22Rv1 (cell line): ENCODE data around the gene DKK3.

Experiments
- H3K27ac ChIP-seq: fragments of 450-650 bp; 2 replicates; pipeline ENCODE4 v1.5.1; 2017
- ZFX ChIP-seq: fragments of 450-650 bp; IDR thresholded peaks from 2 replicates; pipeline ENCODE4 v1.6.1; 2017; ENCODE audit warnings: antibody characterized with exemption, borderline replicate concordance
- TF ChIP-seq, protein P1 (sequence below): fragments of 450-650 bp; IDR thresholded peaks from 2 replicates; pipeline ENCODE4 v1.5.1; 2017; ENCODE audit warnings: mild to moderate bottlenecking

DKK3 gene

DNA sequence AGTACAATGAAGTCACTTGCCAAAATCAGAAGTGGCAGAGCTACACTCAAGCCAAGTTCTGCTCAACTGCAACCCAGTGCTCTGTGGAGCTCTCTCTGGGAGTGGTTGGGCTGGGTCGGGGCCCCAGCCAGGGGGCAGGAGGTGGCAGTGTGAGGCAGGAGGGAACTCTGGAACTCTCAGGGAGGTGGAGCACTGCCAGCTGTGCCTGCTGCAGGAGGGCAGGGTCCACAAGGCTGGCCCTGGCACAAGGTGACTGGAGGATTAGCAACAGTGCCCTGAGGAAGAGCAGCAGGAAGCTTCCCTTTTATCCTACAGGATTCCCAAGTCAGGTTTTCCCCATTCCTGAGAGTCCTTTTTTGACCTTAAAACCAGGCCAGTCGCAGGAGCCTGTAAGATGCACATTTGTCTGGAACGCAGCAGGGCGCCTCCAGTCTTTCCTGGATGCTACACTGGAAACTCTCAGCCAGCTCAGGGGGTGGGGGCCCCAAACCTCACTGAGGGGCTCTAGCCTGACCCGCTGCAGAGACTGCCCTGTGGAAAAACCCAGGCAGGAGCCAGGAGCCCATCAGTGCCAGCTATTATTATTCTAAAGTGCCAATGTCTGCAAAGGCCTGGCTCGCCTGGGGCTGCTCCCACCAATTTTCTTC, 31.8 kb downstream of the DKK3 start:
- H3K27ac ChIP-seq: no peak overlapping the region
- no peak for TF ChIP-seq ZFX
- TF ChIP-seq, protein P1, sequence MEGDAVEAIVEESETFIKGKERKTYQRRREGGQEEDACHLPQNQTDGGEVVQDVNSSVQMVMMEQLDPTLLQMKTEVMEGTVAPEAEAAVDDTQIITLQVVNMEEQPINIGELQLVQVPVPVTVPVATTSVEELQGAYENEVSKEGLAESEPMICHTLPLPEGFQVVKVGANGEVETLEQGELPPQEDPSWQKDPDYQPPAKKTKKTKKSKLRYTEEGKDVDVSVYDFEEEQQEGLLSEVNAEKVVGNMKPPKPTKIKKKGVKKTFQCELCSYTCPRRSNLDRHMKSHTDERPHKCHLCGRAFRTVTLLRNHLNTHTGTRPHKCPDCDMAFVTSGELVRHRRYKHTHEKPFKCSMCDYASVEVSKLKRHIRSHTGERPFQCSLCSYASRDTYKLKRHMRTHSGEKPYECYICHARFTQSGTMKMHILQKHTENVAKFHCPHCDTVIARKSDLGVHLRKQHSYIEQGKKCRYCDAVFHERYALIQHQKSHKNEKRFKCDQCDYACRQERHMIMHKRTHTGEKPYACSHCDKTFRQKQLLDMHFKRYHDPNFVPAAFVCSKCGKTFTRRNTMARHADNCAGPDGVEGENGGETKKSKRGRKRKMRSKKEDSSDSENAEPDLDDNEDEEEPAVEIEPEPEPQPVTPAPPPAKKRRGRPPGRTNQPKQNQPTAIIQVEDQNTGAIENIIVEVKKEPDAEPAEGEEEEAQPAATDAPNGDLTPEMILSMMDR: no peak

DNA sequence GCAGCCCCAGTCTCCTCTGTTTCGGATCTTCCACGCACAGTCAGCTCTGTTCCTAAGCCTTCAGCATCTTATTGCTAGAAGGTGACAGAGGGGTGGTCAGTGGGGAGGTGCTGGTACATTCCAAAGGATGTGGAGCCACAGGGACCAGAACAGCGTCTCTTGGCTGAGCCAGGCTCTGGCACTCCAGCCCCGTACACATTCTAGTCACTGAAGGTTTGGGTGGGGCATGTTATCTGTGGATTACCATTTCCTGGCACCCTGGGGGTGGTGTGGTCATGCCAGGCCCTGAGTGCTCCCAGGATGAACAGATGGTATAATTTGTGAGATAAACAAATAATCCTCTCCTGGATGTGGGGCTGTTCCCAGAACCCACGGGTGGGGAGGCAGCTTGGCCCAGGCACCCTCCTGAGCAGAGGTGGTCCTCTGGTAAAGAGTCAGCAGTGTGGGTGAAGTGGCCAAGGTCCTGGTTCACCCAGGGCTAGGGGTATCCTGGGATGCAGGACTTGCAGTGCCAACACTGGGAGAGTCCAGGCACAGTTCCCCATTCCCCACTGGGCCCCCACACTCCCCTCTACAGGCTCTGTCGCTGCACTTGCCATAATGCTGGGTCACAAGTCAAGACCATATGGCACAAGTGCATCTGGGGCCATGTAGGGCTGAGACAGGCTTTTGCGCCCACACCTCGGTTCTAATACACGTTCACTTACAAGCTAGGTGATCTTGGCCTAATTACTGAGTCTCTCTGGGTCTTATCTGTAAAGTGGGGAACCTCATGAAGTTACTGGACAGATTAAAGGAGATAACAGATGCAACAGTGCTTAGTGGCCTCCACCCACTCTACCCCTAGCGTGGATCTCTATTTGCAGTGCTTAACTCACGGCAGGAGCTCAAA, 33.0 kb downstream of the DKK3 start:
- TF ChIP-seq, protein P1: no peak
- no peak overlapping the region for H3K27ac ChIP-seq

DNA sequence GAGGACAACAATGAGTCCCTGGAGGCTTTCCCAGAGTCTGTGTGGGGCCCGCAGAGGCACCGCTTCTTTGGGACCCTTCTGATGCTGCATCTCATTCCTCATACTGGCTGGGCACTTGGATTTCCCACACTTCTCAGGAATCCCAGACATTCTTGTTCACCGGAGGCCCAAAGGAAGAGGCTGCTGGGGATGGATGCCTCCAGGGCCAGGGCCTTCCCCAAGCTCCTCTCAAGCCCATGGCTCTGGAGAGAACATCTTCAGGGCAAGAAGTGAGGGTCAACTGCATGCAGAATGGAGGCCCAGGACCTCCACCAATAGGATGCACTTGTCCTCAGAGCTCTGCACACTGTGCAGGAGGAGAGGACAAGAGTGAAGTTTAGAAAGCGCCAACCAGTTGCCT, 34.6 kb downstream of the DKK3 start:
- H3K27ac ChIP-seq: no peak overlapping the region
- TF ChIP-seq ZFX: no peak
- TF ChIP-seq, protein P1: no peak

DNA sequence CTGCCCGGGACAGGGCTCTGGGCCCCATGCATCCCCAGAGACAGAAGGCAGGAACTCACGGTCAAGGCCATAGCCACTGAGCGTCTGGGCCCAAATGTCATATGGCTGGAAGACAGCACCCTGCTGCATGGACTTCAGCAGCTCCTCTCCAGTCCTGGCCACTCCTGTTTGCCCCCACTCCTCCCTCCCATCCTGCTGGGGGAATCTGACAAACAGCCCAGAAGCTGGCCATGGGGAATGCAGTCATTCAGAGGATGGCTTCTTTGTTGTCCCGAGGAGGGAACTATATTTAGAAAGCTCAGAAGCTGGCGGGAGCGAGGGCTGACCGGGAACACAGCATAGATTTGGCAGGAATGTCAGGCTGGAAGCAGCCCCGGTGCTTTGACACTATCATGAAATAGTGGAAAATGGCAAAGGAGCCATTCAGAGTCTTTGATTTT, 35.0 kb downstream of the DKK3 start:
- H3K27ac ChIP-seq: no peak overlapping the region
- TF ChIP-seq ZFX: no peak
- TF ChIP-seq, protein P1: no peak

DNA sequence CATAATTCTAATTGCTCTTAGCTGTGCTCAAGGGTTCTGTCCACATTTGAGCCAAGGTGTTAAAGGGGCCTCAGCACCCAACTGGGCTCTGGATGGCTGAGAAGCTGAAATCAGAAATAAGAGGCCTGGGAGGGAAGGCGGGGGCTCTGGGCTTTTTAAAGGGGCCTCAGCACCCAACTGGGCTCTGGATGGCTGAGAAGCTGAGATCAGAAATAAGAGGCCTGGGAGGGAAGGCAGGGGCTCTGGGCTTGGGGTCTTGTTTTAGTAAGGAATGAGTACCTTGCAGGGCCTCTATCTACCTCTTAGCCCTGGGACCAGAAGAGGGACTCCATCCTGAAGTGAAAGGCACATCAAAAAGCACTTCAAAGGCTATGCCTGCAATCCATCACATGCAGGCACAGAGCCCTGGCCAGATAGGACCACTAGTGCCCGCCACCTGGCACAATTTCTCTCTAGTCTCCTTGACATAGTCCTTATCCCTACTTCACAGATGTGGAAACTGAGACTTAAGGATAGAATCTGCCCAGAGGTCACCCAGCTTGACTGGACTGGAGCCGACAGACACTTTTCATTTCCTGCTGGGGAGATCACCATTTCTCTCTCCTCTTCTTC, 35.6 kb downstream of the DKK3 start:
- H3K27ac ChIP-seq: no peak overlapping the region

DNA sequence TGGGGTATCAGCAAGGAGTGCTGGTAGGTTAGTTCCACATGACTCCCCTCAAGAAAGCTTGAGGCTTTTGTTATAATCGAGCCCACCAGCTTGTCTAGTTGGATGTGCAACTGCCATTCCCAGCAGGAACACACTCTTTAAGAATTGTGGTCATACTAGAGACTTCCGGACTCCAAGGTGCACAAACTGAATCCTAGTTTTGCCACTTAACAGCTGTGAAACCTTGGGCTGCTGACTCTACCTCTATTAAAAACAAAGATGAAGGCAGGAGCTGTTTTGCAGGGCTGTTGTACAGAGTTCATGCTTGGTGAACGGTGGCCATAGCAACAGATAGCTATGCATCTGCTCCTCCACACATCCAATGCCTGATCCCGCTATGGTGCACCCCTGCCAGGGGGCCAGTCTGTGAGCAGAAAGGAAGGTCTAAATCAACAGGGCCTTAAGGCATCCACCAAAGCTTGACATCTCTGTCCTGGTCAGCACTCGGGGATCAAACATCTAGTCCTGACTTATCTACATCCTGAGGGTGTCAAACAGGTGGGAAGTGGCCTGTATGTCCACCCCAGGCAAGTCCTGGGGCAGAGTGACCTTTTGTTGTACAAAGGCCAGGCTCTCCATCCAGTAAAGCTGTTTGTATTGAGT, 36.4 kb downstream of the DKK3 start:
- H3K27ac ChIP-seq: no peak overlapping the region
- no peak for TF ChIP-seq ZFX
- TF ChIP-seq, protein P1: no peak

More for the DNA sequence above, 35.6 kb downstream of the DKK3 start:
- TF ChIP-seq ZFX: no peak
- TF ChIP-seq, protein P1: no peak
